Suprapubic skin (tissue), 4 donors: Measurements from ENCODE around the gene PIP5K1C.

Experiments used
- CTCF ChIP-seq, 2 donors: fragments of 200-600 bp in 1 of 2; fragments of 450-650 bp in 1 of 2; sonication (generic) in 1 of 2; IDR thresholded peaks; one replicate each; pipeline ENCODE4 v1.5.1; 2016 to 2019; ENCODE audit warnings: antibody characterized with exemption in 2 of 2, mild to moderate bottlenecking in 1 of 2, moderate library complexity in 1 of 2
- POLR2A ChIP-seq, 2 donors: fragments of 450-650 bp; IDR thresholded peaks; one replicate each; pipeline ENCODE4 v1.6.1; 2017; ENCODE audit warnings: antibody characterized with exemption in 2 of 2, mild to moderate bottlenecking in 2 of 2, moderate library complexity in 2 of 2
- POLR2AphosphoS5 ChIP-seq, 3 donors: sonication (generic); formaldehyde crosslinking; IDR thresholded peaks; one replicate each; pipeline ENCODE4 v1.6.1; 2017; ENCODE audit warnings: antibody characterized with exemption in 3 of 3

GRCh38 chr19:3668331-3669081 is 31.8 kb downstream of the PIP5K1C start:
- no peak for TF ChIP-seq POLR2A (IDR thresholded peaks at IDR 0.05)
- no peak for TF ChIP-seq CTCF (IDR thresholded peaks at IDR 0.05)
- no peak for TF ChIP-seq POLR2AphosphoS5 (IDR thresholded peaks at IDR 0.05)
